ENCODE results near the gene ADNP2.
A peak's percentile ranks its signal among the peaks of the same experiment; 100 is the strongest.

Gene ADNP2

DNA sequence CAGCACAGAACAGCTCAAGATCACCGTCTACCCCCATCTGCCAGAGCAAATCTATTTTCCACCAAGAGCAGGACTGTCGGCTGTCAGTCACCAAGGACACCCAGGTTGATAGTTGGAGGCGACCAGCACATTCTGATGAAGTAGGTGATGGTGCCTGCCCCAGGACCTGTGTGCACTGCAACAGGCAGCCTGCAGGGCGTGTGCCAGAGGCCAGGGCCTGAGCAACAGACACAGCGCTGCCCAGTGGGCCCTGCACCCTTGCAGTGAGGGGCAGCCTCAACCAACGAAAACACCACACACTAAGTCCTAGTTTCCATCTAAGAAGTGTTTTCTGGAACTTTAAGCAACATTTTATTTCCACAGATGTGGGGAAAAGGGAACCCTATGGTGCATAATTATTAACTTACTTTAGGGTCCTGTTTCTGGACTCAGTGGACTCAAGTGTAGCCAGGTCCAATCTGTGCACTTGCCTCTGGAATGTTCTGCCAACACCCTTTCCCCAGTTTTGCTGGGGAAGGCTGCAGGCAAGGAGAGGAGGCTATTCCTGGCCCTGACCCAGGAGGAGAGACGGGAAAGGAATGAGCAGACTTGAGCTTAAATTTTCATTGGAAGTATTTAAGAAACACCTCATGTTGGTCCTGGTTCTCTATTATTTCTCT lies 61.5 kb downstream of the ADNP2 start:
- no peak for DNase-seq (ENCODE audit: low spot score)

DNA sequence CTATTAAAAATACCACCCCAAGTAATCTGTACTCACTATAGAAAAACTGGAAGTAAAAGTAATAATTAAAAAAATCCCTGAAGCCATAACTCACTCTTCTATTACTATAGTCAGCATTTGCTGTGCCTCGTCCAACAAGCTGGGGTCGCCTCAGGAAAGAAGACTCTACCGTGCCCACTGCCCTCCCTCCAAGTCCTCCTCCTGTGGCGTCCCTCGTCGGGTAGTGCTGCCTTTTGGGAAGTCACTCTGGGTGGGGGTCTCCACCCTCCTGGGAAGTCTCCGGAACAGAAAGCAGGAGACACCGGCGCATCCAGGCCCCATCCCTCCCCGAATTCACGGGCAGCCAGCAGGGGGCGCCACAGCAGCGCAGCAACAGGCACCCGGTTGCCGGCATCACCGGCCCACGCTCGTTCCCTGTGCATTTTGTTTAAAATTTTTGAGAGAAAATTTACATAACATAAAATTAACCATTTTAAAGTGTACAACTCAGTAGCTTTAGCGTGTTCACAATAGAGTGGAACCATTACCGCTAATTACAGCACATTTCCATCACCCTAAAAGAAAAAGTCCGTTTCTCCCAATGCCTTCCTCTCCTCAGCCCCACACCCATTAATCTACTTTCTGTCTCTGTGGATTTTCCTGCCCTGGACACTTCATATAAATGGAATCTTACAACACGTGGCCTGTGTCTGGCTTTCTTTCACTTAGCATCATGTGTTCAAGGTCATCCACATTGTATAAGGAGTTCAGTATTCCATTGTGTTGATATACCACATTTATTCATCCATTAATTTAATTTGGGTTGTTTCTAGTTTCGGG lies 62.2 kb downstream of the ADNP2 start:
- peak; percentile 25 for DNase-seq (ENCODE audit: low spot score)

DNA sequence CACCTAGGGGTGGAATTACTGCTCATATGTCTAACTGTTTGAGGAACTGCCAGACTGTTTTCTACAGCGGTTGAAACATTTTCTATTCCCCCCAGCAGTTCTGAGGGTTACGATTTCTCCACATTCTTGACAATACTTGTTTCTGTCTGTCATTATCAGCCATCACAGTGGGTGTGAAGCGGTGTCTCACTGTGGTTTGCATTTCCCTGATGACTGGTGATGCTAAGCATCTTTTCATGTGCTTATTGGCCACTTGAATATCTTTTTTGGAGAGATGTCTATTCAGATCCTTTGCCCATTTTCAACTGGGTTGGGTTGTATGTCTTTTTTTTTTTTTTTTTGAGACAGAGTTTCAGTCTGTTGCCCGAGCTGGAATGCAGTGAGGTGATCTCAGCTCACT lies 63.0 kb downstream of the ADNP2 start:
- DNase-seq (ENCODE audit: low spot score): no peak

- DNase-seq (ENCODE audit: low spot score): no peak
Measured at GRCh38 chr18:80173060-80173459, 64.0 kb downstream of the ADNP2 start.

DNA sequence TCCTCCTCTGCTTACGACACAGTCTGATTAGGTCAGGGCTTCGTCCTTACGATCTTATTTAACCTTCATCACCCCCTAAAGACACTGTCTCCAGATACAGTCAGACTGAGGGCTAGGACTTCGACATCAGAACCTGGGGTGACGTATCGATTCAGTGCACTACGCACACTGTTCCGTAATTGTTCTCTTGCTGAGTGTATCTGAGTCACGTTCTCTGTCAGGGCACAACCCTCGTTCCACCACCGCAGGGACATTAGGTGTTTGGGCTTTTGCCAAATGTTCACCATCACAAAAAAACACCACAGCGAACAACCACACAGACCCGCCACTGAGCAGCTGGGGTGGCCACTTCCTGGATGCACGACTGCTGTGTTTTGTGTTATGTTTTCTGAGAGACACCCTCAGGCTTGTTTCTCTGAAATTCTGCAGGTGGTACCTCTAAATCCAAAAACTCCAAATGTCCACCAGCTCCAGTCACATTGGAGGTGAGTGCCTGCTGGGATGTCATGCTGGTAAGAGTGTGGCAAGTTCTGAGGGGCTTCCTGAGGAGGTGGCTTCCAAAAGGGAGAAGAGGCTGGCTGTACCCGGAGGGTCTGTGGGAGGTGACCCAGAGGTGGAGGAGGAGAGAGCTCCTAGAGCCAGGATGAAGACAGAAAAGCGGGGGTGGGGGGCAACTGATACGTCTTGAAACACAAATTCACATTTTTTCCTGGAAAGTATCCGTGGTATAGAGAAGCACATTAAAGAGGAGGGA lies 66.6 kb downstream of the ADNP2 start:
- no peak for DNase-seq (ENCODE audit: low spot score)

- no peak for DNase-seq (ENCODE audit: low spot score)
Measured at GRCh38 chr18:80176334-80177073, 67.4 kb downstream of the ADNP2 start.

GRCh38 chr18:80177128-80177527 lies 68.1 kb downstream of the ADNP2 start:
- DNase-seq (ENCODE audit: low spot score): no peak

- no peak for DNase-seq (ENCODE audit: low spot score)
Measured at GRCh38 chr18:80178935-80179818, 70.1 kb downstream of the ADNP2 start.

- no peak for DNase-seq (ENCODE audit: low spot score)
Measured at GRCh38 chr18:80179857-80180558, 70.9 kb downstream of the ADNP2 start.

DNA sequence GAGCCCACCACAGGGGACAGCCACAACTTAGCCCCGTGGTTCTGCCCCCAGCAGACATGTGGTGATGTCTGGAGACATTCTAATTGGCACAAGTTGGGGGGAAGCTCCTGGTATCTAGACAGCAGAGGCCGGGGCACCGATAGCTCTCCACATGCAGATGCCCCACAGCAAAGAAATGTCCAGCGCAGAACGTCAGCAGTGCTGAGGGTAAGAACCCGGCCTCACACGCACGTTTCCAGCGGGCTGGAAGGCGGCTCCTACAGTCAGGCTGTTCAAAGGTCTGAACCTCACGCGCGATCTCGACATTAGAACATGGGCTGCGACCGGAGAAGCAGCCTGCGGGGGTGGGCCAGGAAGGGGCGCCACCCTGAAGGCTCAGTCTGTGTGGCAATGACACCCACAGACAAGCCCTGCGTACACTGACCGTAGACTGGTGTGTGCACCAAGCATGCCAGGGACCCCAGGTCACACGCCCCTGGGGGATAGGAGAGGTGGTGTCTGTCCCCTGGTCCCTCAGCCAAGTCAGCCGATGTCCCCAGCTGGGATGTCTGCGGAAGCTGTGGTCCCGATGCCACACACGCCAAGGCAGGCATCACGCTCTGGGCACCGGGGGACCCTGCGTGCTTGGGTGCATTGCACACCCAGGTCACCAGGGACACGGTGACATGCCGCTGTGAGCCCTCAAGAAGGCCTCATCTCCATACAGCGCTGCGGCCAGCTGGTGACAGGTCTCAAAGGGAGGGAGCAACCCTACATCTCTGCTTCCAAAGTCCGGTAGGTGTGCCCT lies 71.9 kb downstream of the ADNP2 start:
- no peak for DNase-seq (ENCODE audit: low spot score)

DNA sequence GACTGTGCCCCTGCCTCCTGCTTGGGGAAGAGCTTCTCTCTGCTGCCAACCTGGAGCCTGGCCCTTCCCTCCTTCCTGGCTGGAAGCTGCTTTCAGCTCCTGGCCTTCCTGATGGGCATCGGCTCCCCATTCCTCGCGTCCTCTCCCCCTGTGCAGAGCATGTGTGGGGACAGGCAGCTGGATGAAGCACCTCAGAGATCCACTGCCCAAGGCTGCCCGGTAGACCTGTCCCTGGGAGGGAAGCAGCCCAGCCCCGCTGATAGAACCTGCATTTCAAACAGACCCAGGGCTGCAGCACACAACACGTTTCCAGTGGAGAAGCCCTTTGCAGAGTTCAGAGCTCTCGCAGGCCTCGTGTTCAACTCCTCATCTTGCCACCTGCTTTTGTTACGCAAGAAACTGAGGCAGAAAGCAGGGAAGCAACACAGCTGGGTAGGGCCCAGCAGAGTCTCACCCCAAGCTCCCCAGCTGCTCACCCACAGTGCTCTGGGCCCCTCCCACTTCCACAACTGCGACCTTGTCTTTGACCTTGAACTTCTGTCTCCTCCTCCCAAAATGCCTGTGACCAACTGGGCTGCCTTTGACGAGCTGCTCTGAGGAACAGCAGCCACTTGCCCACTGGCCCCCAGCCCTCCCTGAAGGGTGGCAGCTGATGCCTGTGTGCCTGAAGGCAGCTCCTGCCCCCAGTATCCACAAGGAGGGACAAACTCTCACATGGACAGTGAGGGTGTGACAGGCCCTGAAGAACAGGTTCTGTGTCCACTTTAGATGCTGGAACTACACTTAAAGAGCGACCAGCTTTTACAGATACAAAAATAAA lies 72.8 kb downstream of the ADNP2 start:
- no peak for DNase-seq (ENCODE audit: low spot score)

DNA sequence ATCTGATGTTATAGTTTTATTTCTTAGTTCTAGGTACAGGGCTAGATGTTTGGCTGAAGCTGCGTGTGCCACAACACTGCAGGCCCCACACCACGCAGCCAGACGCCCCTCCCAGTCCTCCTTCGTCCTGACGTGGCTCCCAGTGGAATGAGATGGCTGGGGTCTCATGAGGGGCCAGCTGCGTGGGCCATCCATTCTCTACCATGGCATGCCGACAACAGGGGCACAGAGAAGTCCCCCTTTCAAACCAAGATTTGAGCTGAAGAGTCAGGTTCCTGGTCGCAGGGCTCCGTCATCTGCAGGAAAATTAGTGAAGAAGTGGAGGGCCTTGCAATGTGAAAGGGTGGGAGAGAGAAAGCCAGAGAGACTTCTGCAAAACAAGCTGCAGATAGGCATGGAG lies 73.8 kb downstream of the ADNP2 start:
- no peak for DNase-seq (ENCODE audit: low spot score)

DNA sequence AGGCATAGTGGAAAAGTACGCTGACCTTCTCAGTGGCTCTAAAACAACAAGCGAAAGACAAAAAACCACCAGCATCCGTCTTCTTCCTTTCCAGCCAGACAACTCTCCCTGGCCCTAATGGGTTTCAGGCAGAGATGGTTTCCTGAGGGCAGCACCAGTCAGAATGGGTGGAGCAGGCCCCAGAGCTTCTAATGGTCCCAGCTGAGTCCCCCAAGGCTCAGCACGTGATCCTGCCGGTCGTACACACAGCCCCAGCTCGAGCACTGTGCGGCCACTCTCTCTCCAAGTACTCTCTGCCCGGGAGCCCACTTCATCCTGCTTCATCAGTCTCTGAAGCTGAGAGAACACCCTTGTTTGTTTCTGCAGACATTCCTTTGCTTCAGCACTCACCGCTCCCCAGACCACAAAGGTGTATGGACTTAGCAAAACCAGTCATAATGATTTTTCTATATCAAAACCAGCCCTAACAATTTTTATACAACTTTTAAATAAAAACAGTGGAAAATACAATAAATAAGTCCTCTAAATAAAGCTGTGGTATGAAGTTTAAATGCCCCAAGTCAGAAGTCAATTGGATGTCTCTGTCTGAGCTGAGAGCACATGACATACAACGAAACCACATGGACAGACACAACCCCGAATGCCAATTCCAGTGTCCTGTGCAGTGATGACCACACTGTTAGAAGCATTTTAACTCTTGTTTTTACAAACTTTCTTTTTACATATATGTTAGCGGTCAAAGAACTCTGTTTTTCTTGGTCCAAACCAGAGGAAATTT lies 74.4 kb downstream of the ADNP2 start:
- DNase-seq (ENCODE audit: low spot score): no peak

GRCh38 chr18:80184243-80184772 lies 75.2 kb downstream of the ADNP2 start:
- no peak for DNase-seq (ENCODE audit: low spot score)

DNA sequence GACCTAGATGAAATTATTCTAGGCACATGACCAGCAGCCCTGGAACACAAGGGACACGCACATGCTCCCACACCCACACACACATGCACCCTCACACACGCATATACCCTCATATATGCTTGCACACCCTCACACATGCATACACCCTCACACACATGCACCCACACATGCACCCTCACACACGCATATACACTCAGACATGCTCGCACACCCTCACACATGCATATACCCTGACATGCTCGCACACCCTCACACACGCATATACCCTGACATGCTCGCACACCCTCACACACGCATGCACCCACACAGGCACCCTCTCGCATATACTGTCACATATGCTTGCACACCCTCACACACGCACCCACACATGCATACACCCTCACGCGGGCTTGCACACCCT lies 76.5 kb downstream of the ADNP2 start:
- no peak for DNase-seq (ENCODE audit: low spot score)

DNA sequence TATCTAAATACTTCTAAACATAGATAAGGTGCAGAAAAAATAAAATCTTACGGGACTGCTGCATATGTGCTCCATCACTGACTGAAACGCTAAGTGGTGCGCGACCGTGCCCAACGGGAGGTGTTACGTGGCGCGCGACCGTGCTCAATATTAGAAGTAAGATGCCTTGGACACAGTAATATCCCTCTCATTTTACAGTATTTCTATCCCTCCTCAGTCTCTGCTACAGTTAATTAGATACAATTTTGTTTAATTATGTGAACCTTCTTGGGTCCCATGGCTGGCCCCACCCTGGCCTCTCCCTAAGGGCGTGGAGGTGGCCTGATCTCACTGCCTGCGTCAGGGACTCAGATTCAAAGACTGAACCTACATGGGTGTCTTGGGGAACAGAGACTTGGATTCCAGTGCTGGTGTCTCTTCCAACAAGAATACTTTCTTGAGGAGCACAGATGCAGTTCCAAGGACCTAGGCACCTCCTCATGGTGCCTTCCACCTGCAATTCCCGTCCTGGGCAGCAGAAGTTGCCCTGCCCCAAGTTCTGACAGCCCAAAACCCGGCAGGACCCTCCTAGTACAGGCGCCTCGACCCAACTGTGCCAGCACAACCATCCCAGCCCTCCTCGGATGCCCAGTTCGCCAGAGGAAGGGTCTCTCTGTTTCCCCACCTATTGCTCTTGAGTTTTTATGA lies 79.0 kb downstream of the ADNP2 start:
- no peak for DNase-seq (ENCODE audit: low spot score)

Measured in hematopoietic multipotent progenitor cell treated with erythropoietin and hydrocortisone succinate and interleukin-3 and kit ligand, for 17 days (in vitro differentiated cells).